ENCODE measurements around the gene LDB3.

LDB3 gene

GRCh38 chr10:86747796-86748581 is 79.7 kb downstream of the LDB3 start:
- TF ChIP-seq CTCF (IDR thresholded peaks at IDR 0.05; ENCODE audit: low read depth, low read length) = no peak
- in situ Hi-C loops (cut with HindIII; ENCODE audit: low sequenced_read_pairs) = no loop called here
- no peak overlapping the region for H3K4me3 ChIP-seq (ENCODE audit: low read depth, low read length)
- no peak for DNase-seq (ENCODE audit: low read depth, low spot score)

DNA sequence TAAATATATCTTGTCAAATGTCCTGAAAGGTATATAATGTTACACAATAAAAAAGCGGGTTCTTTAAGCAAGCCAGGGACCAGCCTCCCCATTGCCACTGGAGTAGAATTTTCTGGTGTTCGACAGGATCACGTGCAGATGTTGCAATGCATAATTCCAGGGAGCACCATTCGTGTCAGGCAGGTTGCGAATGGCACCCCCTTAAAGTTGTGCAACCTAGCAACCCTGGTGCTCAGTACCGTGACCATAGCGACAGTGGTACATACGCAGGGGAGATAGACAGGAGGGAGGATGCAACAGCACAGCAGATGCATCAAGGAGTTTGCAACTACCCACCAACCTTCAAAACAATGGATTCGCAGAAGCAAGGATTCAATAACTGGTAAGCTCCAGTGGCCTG is 81.5 kb downstream of the LDB3 start:
- no peak for DNase-seq (ENCODE audit: low read depth, low spot score)
- TF ChIP-seq CTCF (IDR thresholded peaks at IDR 0.05; ENCODE audit: low read depth, low read length) = no peak
- in situ Hi-C loops (cut with HindIII; ENCODE audit: low sequenced_read_pairs) = no loop called here
- H3K4me3 ChIP-seq (ENCODE audit: low read depth, low read length) = no peak overlapping the region

DNA sequence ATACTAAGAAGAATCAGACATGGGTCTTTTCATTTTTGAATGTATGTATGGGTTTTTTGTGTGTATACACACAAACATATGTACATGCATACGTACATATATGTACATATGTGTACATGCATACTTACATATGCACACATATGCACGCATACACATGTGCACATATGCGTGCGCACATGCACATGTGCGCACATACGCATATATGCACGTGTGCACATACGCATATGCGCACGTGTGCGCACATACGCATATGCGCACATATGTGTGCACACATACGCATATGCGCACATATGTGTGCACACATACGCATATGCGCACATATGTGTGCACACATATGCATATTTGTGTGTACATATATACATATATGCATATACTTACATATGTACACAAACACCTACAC is 83.2 kb downstream of the LDB3 start:
- no peak for DNase-seq (ENCODE audit: low read depth, low spot score)
- no peak overlapping the region for H3K4me3 ChIP-seq (ENCODE audit: low read depth, low read length)
- no peak for TF ChIP-seq CTCF (IDR thresholded peaks at IDR 0.05; ENCODE audit: low read depth, low read length)
- in situ Hi-C loops (cut with HindIII; ENCODE audit: low sequenced_read_pairs) = no loop called here

- in situ Hi-C loops (cut with HindIII; ENCODE audit: low sequenced_read_pairs) = no loop called here
Measured at GRCh38 chr10:86752311-86752710, 84.0 kb downstream of the LDB3 start.

GRCh38 chr10:86753051-86753450 is 84.7 kb downstream of the LDB3 start:
- H3K4me3 ChIP-seq (ENCODE audit: low read depth, low read length) = no peak overlapping the region

More at GRCh38 chr10:86752311-86752710, 84.0 kb downstream of the LDB3 start:
- DNase-seq (ENCODE audit: low read depth, low spot score) = no peak
- no peak for TF ChIP-seq CTCF (IDR thresholded peaks at IDR 0.05; ENCODE audit: low read depth, low read length)
- no peak overlapping the region for H3K4me3 ChIP-seq (ENCODE audit: low read depth, low read length)

GRCh38 chr10:86753638-86754434 is 85.5 kb downstream of the LDB3 start:
- H3K4me3 ChIP-seq (ENCODE audit: low read depth, low read length) = no peak overlapping the region
- in situ Hi-C loops (cut with HindIII; ENCODE audit: low sequenced_read_pairs) = no loop called here
- no peak for TF ChIP-seq CTCF (IDR thresholded peaks at IDR 0.05; ENCODE audit: low read depth, low read length)
- no peak for DNase-seq (ENCODE audit: low read depth, low spot score)

More at GRCh38 chr10:86753051-86753450, 84.7 kb downstream of the LDB3 start:
- no peak for TF ChIP-seq CTCF (IDR thresholded peaks at IDR 0.05; ENCODE audit: low read depth, low read length)
- in situ Hi-C loops (cut with HindIII; ENCODE audit: low sequenced_read_pairs) = no loop called here
- no peak for DNase-seq (ENCODE audit: low read depth, low spot score)
